D721Med (cell line): ENCODE measurements around the gene HIKESHI.

Source experiments
- DNase-seq: peaks from one replicate; pipeline ENCODE4 v3.0.0; 2011; ENCODE audit warnings: low spot score; ENCODE audit not compliant: insufficient read length
- FAIRE-seq: peaks from 2 replicates; lab custom pipeline; 2011; peaks lifted over from hg19 to GRCh38; lab: Jason Lieb, UNC
- TF ChIP-seq, protein P1 (sequence below): IDR thresholded peaks from 2 replicates; pipeline ENCODE4 v1.5.1; 2012; ENCODE audit warnings: mild to moderate bottlenecking, control low read depth; ENCODE audit not compliant: insufficient read depth; ENCODE audit errors: missing control alignments

HIKESHI gene, protein sequence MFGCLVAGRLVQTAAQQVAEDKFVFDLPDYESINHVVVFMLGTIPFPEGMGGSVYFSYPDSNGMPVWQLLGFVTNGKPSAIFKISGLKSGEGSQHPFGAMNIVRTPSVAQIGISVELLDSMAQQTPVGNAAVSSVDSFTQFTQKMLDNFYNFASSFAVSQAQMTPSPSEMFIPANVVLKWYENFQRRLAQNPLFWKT

DNA sequence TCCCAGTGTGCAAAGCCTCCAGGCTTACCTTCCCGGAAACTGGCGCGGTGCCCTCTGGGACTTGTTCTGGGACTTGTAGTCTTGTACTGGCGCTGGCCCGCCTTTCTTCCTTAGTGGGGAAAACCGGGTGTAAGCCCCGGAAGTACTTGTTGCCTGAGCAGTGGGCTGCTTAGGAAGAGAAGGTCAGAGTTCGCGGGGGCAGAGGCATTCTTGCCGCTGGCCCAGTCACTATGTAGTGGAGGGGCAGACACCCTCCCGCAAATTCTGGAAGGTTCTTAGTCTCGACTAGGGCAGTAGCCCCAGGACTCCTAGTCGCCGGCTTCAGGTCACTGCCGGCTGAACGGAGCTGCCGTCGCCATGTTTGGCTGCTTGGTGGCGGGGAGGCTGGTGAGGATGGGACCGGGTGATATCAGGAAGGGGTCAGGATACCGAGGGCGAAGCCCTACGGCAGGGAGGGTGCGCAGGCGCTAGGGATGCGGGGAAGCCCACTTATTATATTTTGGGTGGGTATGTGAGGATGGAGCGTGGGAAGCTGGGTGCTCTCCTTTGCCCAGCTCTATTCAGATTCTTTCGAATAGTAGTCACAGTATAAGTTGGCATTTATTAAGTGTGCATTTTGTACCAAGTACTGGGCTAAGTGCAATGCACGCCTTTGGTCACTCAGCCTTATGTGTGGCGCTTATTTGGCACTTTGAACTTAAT lies at the start of gene HIKESHI:
Gene HIKESHI (plus strand): TSS at position 149 of the 702 bp plus-strand sequence. CDS start 209 bp downstream, at position 358.
- DNase-seq (peak; percentile 44), FAIRE-seq (no peak)
- TF ChIP-seq, protein P1, sequence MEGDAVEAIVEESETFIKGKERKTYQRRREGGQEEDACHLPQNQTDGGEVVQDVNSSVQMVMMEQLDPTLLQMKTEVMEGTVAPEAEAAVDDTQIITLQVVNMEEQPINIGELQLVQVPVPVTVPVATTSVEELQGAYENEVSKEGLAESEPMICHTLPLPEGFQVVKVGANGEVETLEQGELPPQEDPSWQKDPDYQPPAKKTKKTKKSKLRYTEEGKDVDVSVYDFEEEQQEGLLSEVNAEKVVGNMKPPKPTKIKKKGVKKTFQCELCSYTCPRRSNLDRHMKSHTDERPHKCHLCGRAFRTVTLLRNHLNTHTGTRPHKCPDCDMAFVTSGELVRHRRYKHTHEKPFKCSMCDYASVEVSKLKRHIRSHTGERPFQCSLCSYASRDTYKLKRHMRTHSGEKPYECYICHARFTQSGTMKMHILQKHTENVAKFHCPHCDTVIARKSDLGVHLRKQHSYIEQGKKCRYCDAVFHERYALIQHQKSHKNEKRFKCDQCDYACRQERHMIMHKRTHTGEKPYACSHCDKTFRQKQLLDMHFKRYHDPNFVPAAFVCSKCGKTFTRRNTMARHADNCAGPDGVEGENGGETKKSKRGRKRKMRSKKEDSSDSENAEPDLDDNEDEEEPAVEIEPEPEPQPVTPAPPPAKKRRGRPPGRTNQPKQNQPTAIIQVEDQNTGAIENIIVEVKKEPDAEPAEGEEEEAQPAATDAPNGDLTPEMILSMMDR, result no peak

DNA sequence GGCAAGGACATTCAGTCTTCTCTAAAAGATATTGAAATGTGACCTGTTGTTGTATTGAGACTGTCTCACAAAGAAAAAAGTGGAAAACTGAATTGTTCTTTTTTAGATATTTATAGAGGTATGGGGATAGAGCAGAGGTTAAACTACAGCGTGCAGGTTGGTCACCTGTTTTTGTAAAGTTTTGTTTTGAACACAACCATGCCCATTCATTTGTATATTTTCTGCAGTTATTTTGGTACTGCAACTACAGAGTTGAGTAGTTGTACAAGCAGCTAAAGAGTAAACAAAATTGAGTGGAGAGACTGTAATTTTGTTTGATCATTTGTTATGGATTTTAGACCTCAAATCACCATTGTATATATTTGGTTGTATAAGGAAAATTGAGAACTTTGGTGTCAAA lies 46.1 kb upstream of the HIKESHI start:
- DNase-seq (no peak), FAIRE-seq (no peak)
- TF ChIP-seq, protein P1, result no peak

DNA sequence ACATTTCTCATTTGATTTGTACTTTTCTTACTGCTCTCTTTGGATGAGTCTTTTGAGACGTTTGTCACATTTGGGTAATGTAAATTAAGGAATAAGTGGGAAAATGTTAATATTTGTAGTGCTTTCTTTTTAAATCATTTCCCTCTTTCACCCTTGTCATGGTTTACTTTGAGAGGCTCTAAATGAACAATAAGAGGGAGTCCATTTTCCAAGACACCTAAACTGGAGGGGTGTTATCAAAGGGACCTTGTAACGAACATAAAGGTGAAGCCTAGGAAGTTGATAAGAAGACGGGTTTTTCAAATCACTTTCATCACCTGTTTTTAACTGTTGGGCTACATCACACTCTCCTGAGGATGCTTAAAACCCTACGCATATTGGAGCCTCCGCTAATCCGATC lies 45.4 kb upstream of the HIKESHI start:
- TF ChIP-seq, protein P1, result no peak
- DNase-seq (no peak), FAIRE-seq (no peak)

DNA sequence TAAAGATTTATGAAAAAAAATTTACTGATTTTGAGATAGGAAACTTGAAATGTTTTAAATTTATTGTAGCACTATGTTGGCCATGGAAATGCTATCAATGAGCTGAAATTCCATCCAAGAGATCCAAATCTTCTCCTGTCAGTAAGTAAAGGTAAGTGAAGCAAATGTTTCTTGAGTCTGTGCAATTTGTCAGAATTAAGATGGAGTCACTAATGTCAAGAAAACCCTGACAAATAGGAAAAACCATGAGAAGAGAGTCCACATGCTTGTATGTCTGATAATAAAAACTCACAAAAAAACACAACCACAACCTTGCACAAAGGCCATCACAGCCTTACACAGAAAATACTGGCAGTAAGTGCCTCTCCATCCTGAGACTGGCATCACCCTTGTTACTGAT lies 44.6 kb upstream of the HIKESHI start:
- FAIRE-seq, result no peak
- TF ChIP-seq, protein P1, result no peak
- no peak for DNase-seq

DNA sequence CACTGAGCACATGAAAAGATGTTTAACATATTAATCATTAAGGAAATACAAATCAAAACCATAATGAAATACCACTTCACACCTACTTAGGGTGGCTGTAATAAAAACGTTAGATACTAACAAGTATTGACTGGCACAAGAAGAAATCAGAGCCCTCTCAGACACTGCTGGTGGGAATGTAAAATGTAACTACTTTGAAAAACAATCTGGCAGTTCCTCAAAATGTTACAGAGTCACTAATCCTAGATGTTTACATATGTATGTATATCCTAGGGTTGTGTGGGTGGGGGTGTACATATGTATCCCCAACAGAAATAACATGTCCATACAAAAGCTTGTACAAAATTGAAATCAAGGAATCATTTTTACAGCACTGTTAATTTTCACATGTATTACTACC lies 42.3 kb upstream of the HIKESHI start:
- TF ChIP-seq, protein P1, result no peak
- FAIRE-seq (no peak), DNase-seq (no peak)

DNA sequence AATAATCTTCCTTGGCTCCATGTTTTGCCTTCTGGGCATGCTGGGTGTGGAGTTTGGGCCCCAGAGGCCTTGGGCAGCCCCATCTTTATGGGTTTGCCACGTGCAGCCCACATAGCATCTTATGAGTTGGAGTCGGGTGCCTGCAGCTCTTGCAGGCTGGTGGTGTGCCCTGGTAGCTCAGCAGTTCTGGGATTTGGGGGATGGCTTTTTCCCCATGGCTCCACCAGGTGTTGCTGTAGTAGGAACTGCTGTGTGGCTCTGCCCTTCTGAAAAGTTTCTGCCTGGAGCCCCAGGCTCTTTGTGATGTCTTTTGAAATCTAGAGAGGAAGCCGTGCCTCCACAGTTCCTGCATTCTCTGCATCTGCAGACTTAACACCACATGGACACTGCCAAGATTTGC lies 40.7 kb upstream of the HIKESHI start:
- no peak for DNase-seq
- TF ChIP-seq, protein P1, result no peak
- no peak for FAIRE-seq

DNA sequence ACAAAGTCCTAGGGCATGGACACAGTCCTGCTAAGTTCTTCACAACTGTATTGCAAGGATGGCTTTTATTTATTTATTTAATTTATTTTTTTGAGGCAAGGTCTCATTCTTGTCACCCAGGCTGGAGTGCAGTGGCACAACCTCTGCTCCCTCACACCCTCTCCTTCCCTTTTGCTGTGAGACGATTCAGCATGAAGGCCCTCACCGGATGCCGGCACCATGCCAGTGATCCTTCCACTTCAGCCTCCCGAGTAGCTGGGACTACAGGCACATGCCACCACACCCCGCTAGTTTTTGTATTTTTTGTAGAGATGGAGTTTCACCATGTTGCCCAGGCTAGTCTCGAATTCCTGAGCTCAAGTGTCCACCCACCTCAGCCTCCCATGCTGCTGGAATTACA lies 39.7 kb upstream of the HIKESHI start:
- no peak for DNase-seq
- TF ChIP-seq, protein P1, result no peak
- no peak for FAIRE-seq
